K562 (cell line): ENCODE data around the gene LY6G6F. TPM values are rescaled to one million over a fixed set of nuclear protein-coding genes. Genes with fewer than 3 reads are reported as not detected.

Source experiments
- ARID2 ChIP-seq: fragments of 450-650 bp; IDR thresholded peaks from 2 replicates; pipeline ENCODE4 v1.6.1; 2017; ENCODE audit warnings: antibody characterized with exemption, mild to moderate bottlenecking
- CBFB ChIP-seq: sonication (generic); formaldehyde crosslinking; IDR thresholded peaks from 2 replicates; pipeline ENCODE4 v1.4.0; 2020; ENCODE audit warnings: mild to moderate bottlenecking, missing genetic modification reagents
- CEBPB ChIP-seq: fragments of 450-650 bp; IDR thresholded peaks from 2 replicates; pipeline ENCODE4 v1.6.1; 2016; ENCODE audit warnings: missing genetic modification characterization, missing compliant biosample characterization
- CHD2 ChIP-seq: IDR thresholded peaks from 2 replicates; pipeline ENCODE4 v1.6.1; 2011; ENCODE audit warnings: low read depth, low read length
- CTCFL ChIP-seq: IDR thresholded peaks from 2 replicates; pipeline ENCODE4 v1.6.1; 2011; ENCODE audit warnings: borderline replicate concordance, low read depth, mild to moderate bottlenecking, moderate library complexity, low read length; ENCODE audit not compliant: insufficient read depth, poor library complexity, severe bottlenecking
- ETV6 ChIP-seq, 3 experiments: fragments of 150-350 bp in 1 of 3; sonication (generic) in 1 of 3; formaldehyde crosslinking in 1 of 3; IDR thresholded peaks; 2 replicates each; pipeline versions ENCODE4 v1.6.1 to v1.8.0; 2014 to 2022; ENCODE audit warnings: borderline replicate concordance in 2 of 3, low read depth in 2 of 3, antibody characterized with exemption in 1 of 3, low read length in 1 of 3, mild to moderate bottlenecking in 1 of 3, missing genetic modification reagents in 1 of 3
- FOS ChIP-seq: IDR thresholded peaks from 3 replicates; pipeline ENCODE4 v1.6.1; 2011; ENCODE audit not compliant: insufficient read length; ENCODE audit errors: extremely low read depth
- HDAC8 ChIP-seq: fragments of 450-650 bp; IDR thresholded peaks from 2 replicates; pipeline ENCODE4 v1.6.1; 2016; ENCODE audit warnings: mild to moderate bottlenecking, missing genetic modification characterization, moderate library complexity, missing compliant biosample characterization
- KDM2B ChIP-seq: fragments of 250-450 bp; sonication (Bioruptor Pico); IDR thresholded peaks from 2 replicates; pipeline ENCODE4 v1.8.0; 2021; ENCODE audit warnings: mild to moderate bottlenecking, moderate library complexity
- KLF1 ChIP-seq: fragments of 450-650 bp; IDR thresholded peaks from 2 replicates; pipeline ENCODE4 v1.6.1; 2016; ENCODE audit warnings: missing genetic modification characterization, missing compliant biosample characterization
- LARP7 ChIP-seq: fragments of 450-650 bp; IDR thresholded peaks from 2 replicates; pipeline ENCODE4 v1.6.1; 2016
- MBD2 ChIP-seq: sonication (generic); IDR thresholded peaks from 2 replicates; pipeline ENCODE4 v1.6.1; 2016; ENCODE audit warnings: low read depth, borderline replicate concordance
- NCOA4 ChIP-seq: fragments of 450-650 bp; IDR thresholded peaks from 2 replicates; pipeline ENCODE4 v1.6.1; 2018; ENCODE audit warnings: mild to moderate bottlenecking; ENCODE audit not compliant: partially characterized antibody
- OTX1 ChIP-seq: fragments of 450-650 bp; formaldehyde crosslinking; IDR thresholded peaks from 2 replicates; pipeline ENCODE4 v1.4.0; 2022; ENCODE audit warnings: mild to moderate bottlenecking
- RFX1 ChIP-seq: fragments of 450-650 bp; IDR thresholded peaks from 2 replicates; pipeline ENCODE4 v1.6.1; 2016; ENCODE audit warnings: mild to moderate bottlenecking, moderate library complexity
- SIRT6 ChIP-seq: IDR thresholded peaks from one replicate; pipeline ENCODE4 v1.6.1; 2012; ENCODE audit warnings: low read depth, mild to moderate bottlenecking, control low read depth, inconsistent platforms, low read length, moderate library complexity
- TAF15 ChIP-seq: fragments of 200-400 bp; formaldehyde crosslinking; IDR thresholded peaks from 2 replicates; pipeline ENCODE4 v1.6.1; 2017; ENCODE audit warnings: mild to moderate bottlenecking, low read depth, low read length, moderate library complexity
- ZC3H8 ChIP-seq: fragments of 450-650 bp; IDR thresholded peaks from 2 replicates; pipeline ENCODE4 v1.6.1; 2017
- ZFPM2 ChIP-seq: fragments of 250-450 bp; sonication (Bioruptor Pico); IDR thresholded peaks from 2 replicates; pipeline ENCODE4 v1.5.1; 2022; ENCODE audit warnings: mild to moderate bottlenecking
- ZNF324 ChIP-seq: fragments of 250-450 bp; sonication (Bioruptor Pico); IDR thresholded peaks from 2 replicates; pipeline ENCODE4 v1.4.0; 2020; ENCODE audit warnings: mild to moderate bottlenecking
- ZNF584 ChIP-seq: fragments of 200-800 bp; sonication (Bioruptor generic); IDR thresholded peaks from 2 replicates; pipeline ENCODE4 v1.6.1; 2016; ENCODE audit warnings: low read depth, mild to moderate bottlenecking, missing genetic modification characterization, missing compliant biosample characterization
- ZNF830 ChIP-seq: fragments of 250-450 bp; sonication (Bioruptor Pico); IDR thresholded peaks from 2 replicates; pipeline ENCODE4 v1.5.0; 2021; ENCODE audit warnings: mild to moderate bottlenecking
- polyA plus RNA-seq, 8 experiments: library from polyadenylated mRNA; depleted of rRNA in 4 of 8; stranded (reverse) in 5 of 8; unstranded in 3 of 8; fragments of >200 nt; fragmentation: Nextera tagmentation in 2 of 8; fragmentation: Illumina TruSeq in 1 of 8; extraction: Ambion mirVana in 2 of 8; extraction: Trizol in 1 of 8; gene quantifications; 2 replicates each; pipeline versions ENCODE4 v1.2.1 to v1.2.3, GENCODE V29; 2011 to 2014; ENCODE audit warnings: inconsistent platforms in 1 of 8, missing spikeins in 1 of 8
- total RNA-seq, 7 experiments: library from RNA; depleted of rRNA in 6 of 7; stranded (reverse); fragments of >200 nt in 6 of 7; fragmentation: Illumina TruSeq in 2 of 7; extraction: Trizol in 2 of 7; gene quantifications; 2 replicates each; pipeline versions ENCODE4 v1.2.1 to v1.2.3, GENCODE V29; 2011 to 2021; ENCODE audit warnings: low replicate concordance in 1 of 7
- TF ChIP-seq, protein P1 (sequence below): sonication (generic); formaldehyde crosslinking; IDR thresholded peaks from 2 replicates; pipeline ENCODE4 v1.8.1; 2023; ENCODE audit warnings: mild to moderate bottlenecking, missing genetic modification reagents
- TF ChIP-seq, protein P2 (sequence below): sonication (generic); formaldehyde crosslinking; IDR thresholded peaks from 2 replicates; pipeline ENCODE4 v1.9.0; 2022; ENCODE audit warnings: mild to moderate bottlenecking, missing genetic modification reagents

Gene LY6G6F
- total and polyA plus RNA-seq, 9 of the 15 experiments (the other 6 are each of a cell fraction or from before 2014, with no cell fraction given): 0.14 to 0.50 (median 0.28) TPM; not detected in 2

GRCh38 chr6:31725502-31726350 is 19.1 kb downstream of the LY6G6F start (continued):
- TF ChIP-seq, protein P1, sequence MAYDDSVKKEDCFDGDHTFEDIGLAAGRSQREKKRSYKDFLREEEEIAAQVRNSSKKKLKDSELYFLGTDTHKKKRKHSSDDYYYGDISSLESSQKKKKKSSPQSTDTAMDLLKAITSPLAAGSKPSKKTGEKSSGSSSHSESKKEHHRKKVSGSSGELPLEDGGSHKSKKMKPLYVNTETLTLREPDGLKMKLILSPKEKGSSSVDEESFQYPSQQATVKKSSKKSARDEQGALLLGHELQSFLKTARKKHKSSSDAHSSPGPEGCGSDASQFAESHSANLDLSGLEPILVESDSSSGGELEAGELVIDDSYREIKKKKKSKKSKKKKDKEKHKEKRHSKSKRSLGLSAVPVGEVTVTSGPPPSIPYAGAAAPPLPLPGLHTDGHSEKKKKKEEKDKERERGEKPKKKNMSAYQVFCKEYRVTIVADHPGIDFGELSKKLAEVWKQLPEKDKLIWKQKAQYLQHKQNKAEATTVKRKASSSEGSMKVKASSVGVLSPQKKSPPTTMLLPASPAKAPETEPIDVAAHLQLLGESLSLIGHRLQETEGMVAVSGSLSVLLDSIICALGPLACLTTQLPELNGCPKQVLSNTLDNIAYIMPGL (CRISPR knock-in tag): no peak; the same call in 1 of the 2 replicates
- TF ChIP-seq CTCFL (no peak), OTX1 (CRISPR knock-in tag) (peak; percentile 77), ZNF584 (CRISPR knock-in tag) (no peak), ARID2 (0 out of 2 replicates have a peak, but pooled peaks have one; percentile 28), FOS (no peak), TAF15 (no peak), RFX1 (no peak), KDM2B (no peak), CBFB (no peak), ZNF830 (CRISPR knock-in tag) (peak; percentile 72; the same call in 1 of the 2 replicates), NCOA4 (no peak), SIRT6 (no peak), ZC3H8 (no peak), MBD2 (no peak), ZNF324 (CRISPR knock-in tag) (peak; percentile 56; the same call in 1 of the 2 replicates), ZFPM2 (CRISPR knock-in tag) (no peak), KLF1 (tag) (no peak), CHD2 (no peak), HDAC8 (tag) (0 out of 2 replicates have a peak, but pooled peaks have one; percentile 32), ETV6 (IDR thresholded peaks at IDR 0.05; ENCODE audit: borderline replicate concordance in 1 of 2, low read depth in 2 of 2, low read length in 1 of 2) (no peak), ETV6 (CRISPR knock-in tag; IDR thresholded peaks at IDR 0.05; ENCODE audit: borderline replicate concordance) (no peak), LARP7 (no peak), CEBPB (peak; percentile 67)
- TF ChIP-seq, protein P2, sequence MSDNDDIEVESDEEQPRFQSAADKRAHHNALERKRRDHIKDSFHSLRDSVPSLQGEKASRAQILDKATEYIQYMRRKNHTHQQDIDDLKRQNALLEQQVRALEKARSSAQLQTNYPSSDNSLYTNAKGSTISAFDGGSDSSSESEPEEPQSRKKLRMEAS (CRISPR knock-in tag): no peak; the same call in 1 of the 2 replicates
